GM18870 (cell line): ENCODE results near the gene SGK1.

Source experiments
- ATAC-seq: cut with Tn5 transposase; IDR thresholded peaks from one replicate; pipeline ENCODE4 v1.9.1; 2021; ENCODE audit warnings: moderate library complexity; ENCODE audit not compliant: unreplicated experiment

Gene SGK1

GRCh38 chr6:134317471-134318131 lies at the start of gene SGK1:
TSS of gene SGK1 (minus strand) at chr6:134318112. CDS start at chr6:134317460, 652 bp downstream.
- no peak for ATAC-seq

GRCh38 chr6:134363323-134364039 lies 45.6 kb upstream of the SGK1 start:
- ATAC-seq: no peak

- ATAC-seq: no peak
These were observed 43.1 kb upstream of the SGK1 start for GRCh38 chr6:134361011-134361410.

- ATAC-seq: no peak
These were observed 41.4 kb upstream of the SGK1 start for GRCh38 chr6:134359302-134359701.

- ATAC-seq: no peak
These were observed 40.4 kb upstream of the SGK1 start for GRCh38 chr6:134358320-134358719.

- no peak for ATAC-seq
These were observed 39.1 kb upstream of the SGK1 start for GRCh38 chr6:134357022-134357487.

- no peak for ATAC-seq
These were observed 38.5 kb upstream of the SGK1 start for GRCh38 chr6:134356405-134356804.

- no peak for ATAC-seq
These were observed 35.0 kb upstream of the SGK1 start for GRCh38 chr6:134352786-134353480.

- no peak for ATAC-seq
These were observed 33.9 kb upstream of the SGK1 start for GRCh38 chr6:134351615-134352474.

- no peak for ATAC-seq
These were observed 30.2 kb upstream of the SGK1 start for GRCh38 chr6:134347885-134348805.

GRCh38 chr6:134346932-134347545 lies 29.1 kb upstream of the SGK1 start:
- ATAC-seq: no peak

GRCh38 chr6:134345789-134346188 lies 27.9 kb upstream of the SGK1 start:
- no peak for ATAC-seq

GRCh38 chr6:134343066-134343465 lies 25.2 kb upstream of the SGK1 start:
- ATAC-seq: no peak

- no peak for ATAC-seq
These were observed 24.2 kb upstream of the SGK1 start for GRCh38 chr6:134341999-134342567.

GRCh38 chr6:134340179-134340975 lies 22.5 kb upstream of the SGK1 start:
- no peak for ATAC-seq

- ATAC-seq: no peak
These were observed 21.3 kb upstream of the SGK1 start for GRCh38 chr6:134339216-134339615.

- no peak for ATAC-seq
These were observed 13.3 kb upstream of the SGK1 start for GRCh38 chr6:134331256-134331655.

- no peak for ATAC-seq
These were observed 12.6 kb upstream of the SGK1 start for GRCh38 chr6:134330555-134330954.
